HG02981 (cell line): Measurements from ENCODE around the gene SLC13A5.
"Not testable (repeated sequence)": the region's sequence is repeated elsewhere in the genome, so short reads cannot be mapped to it uniquely, and the experiment has no call there.

Experiments used
- ATAC-seq: cut with Tn5 transposase; IDR thresholded peaks from one replicate; pipeline ENCODE4 v1.9.1; 2021; ENCODE audit warnings: mild to moderate bottlenecking, moderate library complexity; ENCODE audit not compliant: unreplicated experiment

Gene SLC13A5

DNA sequence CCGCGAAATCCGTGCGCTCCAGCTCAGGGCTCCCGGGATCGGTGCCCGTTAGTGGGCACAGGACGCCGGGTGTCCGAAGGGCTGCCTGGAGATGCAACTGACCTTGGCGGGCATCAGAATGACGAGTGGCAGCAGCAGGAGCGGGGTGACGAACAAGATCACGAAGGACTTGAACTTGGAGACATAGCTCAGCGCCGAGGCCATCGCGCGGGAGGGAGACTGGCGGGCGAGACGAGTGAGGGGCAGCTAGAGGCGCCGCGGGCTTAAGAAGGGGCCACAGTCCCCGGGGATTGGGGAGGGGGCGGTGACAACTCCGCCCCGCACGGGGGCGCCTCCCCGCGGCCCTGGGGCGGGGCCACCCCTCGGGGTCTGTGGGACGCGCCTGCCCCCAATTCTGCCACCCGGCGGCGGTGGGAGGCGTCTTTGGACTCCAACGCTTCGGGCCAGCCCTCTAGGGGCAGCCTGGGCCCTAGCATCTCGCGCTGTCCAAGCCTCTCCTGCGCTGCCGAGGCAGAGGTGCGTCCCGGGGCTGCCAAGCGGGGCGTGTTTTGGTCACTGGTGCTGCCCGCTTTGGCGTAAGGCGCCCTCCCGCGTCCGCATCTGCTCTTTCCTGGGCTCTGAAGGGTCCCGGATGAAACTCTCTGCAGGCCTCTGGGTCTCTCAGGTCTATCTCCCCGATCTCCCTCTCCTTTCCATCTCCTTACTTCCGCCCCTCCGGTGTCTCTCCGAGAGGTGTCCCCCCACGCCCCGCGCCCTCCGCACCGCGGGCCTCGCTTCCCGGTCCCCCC lies at the start of gene SLC13A5:
Gene SLC13A5, minus strand, starts transcription at position 240 of the 788 bp plus-strand sequence. Its CDS starts 36 bp downstream, at position 204.
- ATAC-seq, result no peak

DNA sequence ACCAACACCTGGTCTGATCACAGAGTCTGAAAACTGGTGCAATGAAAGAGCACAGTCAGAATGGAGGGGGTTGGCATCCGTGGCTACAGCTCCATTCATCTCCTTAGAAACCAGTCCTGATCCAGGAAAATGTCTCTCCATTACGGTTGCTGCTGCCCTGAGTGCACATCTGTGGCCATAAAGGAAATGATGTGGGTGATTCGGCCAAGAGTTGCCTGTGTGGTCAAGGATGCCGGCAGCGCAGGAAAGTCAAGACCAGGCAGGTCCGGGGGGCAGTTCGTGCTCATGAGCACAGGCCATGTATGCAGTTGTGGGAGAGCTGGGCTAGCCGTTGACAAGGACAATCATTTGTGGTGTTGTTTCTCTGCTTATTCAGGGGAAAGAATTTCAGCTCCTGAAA lies 48.6 kb upstream of the SLC13A5 start:
- ATAC-seq, result no peak

- no peak for ATAC-seq
Measured at GRCh38 chr17:6757747-6758146, 44.6 kb upstream of the SLC13A5 start.

GRCh38 chr17:6756425-6757031 lies 43.4 kb upstream of the SLC13A5 start:
- ATAC-seq, result no peak

GRCh38 chr17:6755731-6756184 lies 42.6 kb upstream of the SLC13A5 start, which contains the start of gene XAF1:
Gene XAF1 (plus strand): TSS chr17:6756046. CDS start chr17:6756079, 33 bp downstream.
- ATAC-seq, result no peak

GRCh38 chr17:6755281-6755680 lies 42.1 kb upstream of the SLC13A5 start:
- no peak for ATAC-seq

- no peak for ATAC-seq
Measured at GRCh38 chr17:6753546-6753945, 40.4 kb upstream of the SLC13A5 start.

DNA sequence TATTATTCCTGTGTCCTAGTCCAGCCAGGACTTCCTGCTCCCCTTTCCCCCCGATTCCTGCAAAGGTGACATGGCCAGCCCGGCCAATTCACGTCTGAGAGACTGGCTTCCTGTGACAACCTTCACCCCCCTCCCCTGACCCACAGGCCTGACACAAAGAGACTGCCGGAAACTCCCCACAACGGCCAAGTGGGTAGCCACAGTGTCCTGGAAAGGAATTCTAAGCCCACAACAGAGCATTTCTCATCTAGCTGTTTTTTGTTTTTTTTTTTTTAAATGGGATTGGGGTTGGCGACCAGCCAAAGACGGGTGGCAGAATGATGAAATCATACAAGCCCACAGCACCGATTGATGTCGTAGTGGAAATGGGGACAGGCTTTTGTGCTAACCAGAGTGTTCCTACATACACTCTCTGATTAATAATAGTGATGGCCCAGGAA lies 39.9 kb upstream of the SLC13A5 start:
- no peak for ATAC-seq

DNA sequence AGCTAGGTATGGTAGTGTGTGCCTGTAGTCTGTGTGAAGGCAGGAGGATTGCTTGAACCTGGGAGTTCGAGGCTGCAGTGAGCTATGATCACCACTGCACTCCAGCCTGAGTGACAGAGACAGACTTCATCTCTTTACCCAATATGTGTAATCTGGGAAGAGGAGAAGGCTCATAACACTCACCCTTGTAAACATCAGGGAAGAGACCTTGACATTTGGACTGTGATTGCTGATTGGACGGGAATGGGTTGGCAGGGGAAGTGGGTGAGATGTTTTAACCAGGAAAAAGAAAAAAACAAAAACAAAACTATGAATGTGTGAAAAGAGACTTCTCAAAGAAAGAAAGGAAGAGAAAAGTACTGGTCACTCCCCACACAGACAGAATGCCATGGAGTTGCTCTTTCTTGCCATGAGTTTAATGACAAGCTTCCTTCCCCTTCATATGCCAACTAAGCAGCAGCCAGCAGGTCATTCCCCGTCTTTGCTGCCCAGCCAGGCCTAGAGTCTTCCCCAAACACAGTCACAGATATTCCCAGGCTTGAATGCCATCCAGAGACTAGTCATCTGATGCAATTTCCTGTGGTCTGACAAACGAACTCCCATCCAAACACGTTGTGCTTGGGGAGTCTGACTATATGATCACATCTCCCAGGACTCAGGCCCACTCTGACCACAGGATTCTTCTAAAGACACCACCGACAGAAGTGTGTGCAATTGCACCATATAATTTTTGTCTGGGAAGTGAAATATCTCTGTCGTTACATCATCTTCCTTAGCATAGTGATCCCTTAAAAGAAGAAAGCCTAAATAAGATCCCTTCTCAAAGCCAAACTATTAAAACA lies 39.1 kb upstream of the SLC13A5 start:
- ATAC-seq, result no peak

GRCh38 chr17:6749519-6749918 lies 36.4 kb upstream of the SLC13A5 start:
- ATAC-seq, result no peak

DNA sequence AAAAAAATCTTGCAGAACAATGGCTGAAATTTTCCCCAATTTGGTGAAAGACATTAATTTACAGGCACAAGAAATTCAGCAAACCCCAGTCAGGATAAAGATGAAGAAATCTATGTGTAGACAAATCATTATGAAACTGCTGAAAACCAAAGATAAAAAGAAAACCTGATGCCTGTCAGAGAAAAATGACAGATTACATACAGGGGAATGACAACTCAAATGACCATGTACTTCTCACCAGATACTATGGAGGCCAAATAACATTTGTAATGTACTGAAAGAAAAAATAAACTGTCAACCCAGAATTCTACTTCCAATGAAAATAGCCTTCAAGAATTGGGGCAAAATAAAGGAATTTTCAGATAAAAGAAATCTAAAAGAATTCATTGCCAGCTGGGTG lies 35.4 kb upstream of the SLC13A5 start:
- no peak for ATAC-seq

DNA sequence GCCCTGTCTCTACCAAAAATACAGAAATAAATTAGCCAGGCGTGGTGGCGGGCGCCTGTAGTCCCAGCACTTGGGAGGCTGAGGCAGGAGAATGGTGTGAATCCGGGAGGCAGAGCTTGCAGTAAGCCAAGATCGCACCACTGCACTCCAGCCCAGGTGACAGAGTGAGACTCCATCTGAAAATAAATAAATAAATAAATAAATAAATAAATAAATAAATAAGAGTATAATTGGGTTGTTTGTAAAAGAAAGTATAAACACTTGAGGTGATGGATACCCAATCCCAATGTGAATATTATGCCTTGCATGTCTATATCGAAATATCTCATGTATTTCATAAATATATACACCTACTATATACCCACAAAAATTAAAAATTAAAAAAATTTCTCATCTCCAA lies 33.5 kb upstream of the SLC13A5 start:
- not testable (repeated sequence) for ATAC-seq

GRCh38 chr17:6729531-6729930 lies 16.4 kb upstream of the SLC13A5 start:
- no peak for ATAC-seq

DNA sequence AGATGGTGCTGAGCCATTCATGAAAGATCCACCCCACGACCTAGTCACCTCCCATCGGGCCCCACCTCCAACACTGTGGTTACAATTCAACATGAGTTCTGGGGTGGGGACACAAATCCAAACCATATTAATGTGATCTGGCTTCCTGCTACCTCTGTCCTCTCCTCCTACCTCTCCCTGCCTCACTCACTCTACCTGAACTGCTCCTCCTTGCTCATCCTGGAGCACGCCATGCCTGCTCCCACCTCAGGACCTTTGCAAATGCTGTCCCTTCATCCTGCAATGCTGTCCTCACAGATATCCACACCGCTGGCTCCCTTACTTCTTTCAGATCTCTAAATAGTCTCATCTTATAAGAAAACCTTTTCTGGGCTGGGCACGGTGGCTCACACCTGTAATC lies 10.8 kb upstream of the SLC13A5 start:
- ATAC-seq, result no peak

DNA sequence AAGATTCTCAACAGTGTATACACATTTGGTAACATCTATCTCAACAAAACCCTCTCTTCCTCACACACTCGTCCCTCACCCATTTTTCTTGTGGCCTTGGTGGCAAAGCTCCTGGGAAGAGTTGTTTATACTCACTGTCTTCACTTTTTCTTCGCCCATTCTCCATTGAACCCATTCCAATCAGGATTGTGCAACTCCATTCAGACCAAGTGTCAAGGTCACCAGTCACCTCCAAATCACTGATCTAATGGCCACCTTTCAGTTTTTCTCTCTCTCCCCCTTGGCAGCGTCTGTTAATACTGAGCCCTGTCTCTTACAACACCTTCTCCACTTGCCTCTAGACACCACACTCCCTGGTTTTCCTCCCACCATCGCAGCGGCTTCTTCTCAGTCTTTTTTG lies 8.6 kb upstream of the SLC13A5 start:
- ATAC-seq, result no peak

DNA sequence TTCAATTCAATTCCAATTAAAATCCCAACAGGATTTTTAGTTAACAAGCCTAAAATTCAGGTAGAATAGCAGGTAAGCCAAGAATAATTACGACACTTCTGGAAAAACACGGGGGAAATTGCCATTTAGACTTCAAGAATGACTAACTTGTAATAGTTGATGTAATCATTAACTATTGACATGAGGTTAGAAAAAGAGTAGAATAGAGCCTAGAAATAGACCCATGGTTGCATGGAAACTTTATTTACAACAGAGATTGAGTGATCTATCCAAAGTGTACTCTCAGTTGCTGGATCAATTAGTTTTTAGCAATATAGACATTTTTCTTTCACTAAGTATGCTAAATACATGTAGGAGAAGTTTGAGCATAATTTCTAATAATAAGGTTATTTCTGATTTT lies 3.6 kb upstream of the SLC13A5 start:
- ATAC-seq, result no peak

GRCh38 chr17:6714315-6714874 lies 1.2 kb upstream of the SLC13A5 start:
- ATAC-seq, result no peak

- ATAC-seq, result no peak
Measured at GRCh38 chr17:6713918-6714271, 726 bp upstream of the SLC13A5 start.

- ATAC-seq, result no peak
Measured at GRCh38 chr17:6712854-6713129, 377 bp downstream of the SLC13A5 start.

- no peak for ATAC-seq
Measured at GRCh38 chr17:6712058-6712853, 913 bp downstream of the SLC13A5 start.

DNA sequence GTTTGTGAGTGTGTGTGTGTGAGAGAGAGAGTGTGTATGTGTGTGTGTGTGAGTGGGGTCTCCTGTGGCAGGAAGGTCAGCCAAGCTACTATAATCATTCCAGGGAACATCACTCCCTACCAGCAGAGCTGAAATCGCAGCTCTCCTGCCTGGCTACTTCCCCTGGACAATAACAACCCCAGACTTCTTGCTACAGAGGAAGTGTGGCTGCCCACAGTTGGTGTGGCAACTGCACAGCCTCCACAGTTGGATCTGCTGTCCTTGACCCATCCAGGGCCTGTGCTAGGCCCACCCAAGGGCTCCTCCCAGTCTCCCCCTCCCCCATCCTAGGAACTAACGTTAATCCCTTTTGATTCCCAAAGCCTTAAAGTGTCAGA lies 1.5 kb downstream of the SLC13A5 start:
- no peak for ATAC-seq
